GF-D8 (cell line): ENCODE measurements around the gene SH3RF1.

Experiments
- DNase-seq: peaks from one replicate; lab custom pipeline; 2025; lab: John Stamatoyannopoulos, UW

The SH3RF1 gene

DNA sequence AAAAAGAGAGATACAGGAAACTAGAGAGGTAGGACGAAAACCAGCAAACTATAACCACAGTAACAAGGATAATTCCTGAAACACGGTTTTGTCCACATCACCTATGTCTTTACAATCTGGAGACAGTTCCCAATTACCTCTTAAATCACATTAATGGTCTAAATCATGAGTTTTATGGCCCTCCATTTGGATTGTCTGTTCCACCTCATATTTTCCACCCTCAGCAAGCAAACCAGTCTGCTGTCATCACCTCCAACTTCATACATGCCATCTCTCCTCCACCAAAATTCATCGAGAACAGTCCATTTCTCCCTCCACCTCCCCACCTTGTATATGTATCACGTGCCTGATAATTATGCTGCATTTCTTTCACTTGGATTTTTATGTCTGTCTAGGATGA is 107.3 kb downstream of the SH3RF1 start:
- DNase-seq: no peak

DNA sequence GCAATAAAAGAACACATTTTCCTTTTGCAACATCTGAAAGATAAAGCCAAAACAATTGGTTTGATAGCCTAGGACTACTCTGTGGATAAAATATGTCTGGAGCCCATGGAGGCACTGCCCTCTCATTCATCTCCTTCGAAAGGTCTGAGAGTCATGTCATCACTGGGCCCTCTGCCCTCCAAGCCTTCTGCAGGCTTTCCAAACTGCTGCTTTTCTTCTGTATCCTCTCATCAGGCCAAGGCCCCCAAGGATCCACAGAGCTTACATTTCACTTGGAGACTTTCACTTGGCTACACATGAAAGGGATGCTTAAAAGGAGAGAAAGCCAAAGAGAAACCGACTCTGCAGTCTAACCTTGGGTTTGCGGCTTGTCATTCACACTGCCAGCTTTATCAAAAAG is 109.9 kb downstream of the SH3RF1 start:
- DNase-seq: no peak

- DNase-seq: no peak
Measured at GRCh38 chr4:169159624-169160171, 111.1 kb downstream of the SH3RF1 start.

GRCh38 chr4:169158861-169159260 is 111.9 kb downstream of the SH3RF1 start:
- no peak for DNase-seq

DNA sequence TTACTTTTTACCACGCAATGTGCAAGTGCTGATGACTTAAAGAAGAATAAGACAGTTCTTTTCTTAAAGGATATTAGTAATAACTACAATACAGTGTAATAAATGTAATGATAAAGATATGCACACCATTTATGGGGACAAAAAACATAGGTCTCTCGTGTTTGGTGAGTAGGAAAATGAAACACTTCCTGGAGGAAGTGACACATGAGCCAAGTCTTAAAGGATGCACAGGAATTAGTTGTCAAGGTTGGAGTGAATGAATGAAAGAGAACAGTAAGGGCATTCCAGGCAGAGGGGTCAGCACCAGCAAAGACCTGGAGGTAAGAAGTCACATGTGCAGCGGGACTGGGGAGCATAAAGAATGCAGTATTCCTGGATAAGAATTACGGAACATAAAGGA is 112.7 kb downstream of the SH3RF1 start:
- DNase-seq: no peak

GRCh38 chr4:169156392-169156791 is 114.4 kb downstream of the SH3RF1 start:
- DNase-seq: no peak

DNA sequence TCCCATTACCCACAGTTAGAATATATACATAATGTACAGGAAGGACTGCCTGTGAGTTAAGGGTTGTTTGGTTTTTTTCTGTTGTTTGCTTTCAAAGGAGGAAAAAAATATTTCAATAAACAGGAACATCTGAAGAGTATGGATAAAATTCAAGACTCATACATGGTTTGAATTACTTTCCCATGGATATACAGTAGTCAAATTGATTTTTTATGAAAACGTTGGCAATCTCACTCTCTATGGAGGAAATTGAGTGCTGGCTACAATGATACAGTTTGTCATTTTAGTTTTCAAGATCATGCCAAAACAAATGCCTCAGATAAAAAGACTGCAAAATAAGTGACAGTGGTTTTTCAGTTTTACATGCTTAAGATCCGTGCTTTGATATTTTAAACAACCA is 116.6 kb downstream of the SH3RF1 start:
- DNase-seq: no peak

DNA sequence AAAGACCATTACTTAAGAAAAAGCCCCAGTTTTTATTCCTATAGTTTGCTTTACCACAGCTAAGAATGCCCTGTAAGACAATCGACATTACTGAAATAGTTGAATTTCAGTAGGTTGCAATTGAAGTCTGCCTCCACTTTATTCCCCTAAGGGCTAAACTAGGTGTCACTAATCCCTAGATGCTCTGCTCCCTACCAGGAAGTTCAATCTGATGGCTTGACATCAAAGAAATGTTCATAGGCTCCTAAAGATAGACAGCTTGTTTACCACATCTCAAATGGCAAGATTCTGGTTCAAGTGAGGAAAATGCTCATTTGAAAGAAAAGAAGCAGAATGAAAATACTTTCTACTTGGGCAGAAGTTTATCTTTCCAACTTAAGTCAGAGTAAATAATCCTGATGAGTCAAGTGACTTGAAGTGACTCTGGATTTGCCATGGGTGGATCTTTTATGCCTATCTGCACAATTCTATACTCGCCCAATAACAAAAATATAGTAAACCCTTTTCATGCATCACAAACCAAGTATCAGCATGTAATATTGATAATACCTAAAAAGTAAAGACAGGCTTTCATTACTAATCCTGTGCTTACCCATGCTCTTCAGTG is 117.2 kb downstream of the SH3RF1 start:
- no peak for DNase-seq

GRCh38 chr4:169152899-169153298 is 117.9 kb downstream of the SH3RF1 start:
- no peak for DNase-seq

- DNase-seq: no peak
Measured at GRCh38 chr4:169152098-169152497, 118.7 kb downstream of the SH3RF1 start.

DNA sequence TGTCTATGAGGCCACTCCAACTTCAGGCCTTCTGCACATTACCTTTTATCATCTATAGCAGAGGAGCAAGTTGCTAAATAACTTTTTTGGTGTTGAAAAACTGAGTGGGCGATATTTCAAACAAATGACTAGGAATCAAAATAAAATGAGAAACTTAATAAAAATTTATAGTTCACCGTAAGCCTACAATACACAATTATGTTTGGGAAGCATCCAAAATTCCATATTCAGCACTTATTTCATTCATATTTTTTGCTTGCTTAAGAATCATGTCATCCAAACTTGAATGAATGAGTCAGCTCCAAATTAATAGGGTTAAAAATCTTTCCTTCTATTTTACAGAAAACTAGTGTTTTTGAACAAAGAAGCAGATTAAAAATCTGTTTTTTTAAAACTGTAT is 119.1 kb downstream of the SH3RF1 start:
- no peak for DNase-seq

- no peak for DNase-seq
Measured at GRCh38 chr4:169150806-169151205, 120.0 kb downstream of the SH3RF1 start.

DNA sequence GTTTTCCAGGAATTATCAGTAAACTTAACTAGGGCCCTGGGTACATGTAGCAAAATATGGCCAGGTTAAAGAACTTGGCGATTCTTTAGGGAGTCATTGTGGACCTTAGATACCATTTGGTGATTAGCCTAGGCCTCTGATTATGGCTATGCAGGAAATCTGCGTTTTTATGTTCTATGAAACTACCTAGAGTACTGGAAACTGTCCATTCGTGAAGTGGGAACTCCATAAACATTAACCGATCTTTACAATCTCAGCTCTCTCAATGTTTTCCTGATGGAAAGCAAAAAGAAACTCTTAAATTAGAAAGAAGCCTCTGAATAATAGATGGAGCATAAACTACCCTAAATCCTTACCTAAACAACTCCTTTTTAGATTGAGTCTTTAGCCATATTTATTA is 121.9 kb downstream of the SH3RF1 start:
- DNase-seq: no peak

DNA sequence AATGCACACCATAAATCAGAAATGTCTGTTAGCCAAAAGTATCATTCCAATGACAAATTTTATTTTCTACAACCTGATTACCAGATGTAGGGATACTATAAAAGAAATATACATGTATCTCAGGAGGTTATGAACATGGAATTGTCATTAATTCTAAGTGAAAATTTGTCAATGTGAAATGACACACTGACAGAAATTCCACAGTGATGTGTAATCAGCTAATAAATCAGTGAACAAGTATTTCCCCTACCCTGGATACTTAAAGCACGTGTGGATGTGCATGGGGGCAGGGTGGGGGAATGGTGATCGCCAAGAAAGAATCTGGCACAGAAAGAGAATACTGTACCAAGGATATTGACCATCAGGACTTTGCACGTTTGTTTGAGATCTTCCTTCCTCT is 123.6 kb downstream of the SH3RF1 start:
- DNase-seq: no peak

DNA sequence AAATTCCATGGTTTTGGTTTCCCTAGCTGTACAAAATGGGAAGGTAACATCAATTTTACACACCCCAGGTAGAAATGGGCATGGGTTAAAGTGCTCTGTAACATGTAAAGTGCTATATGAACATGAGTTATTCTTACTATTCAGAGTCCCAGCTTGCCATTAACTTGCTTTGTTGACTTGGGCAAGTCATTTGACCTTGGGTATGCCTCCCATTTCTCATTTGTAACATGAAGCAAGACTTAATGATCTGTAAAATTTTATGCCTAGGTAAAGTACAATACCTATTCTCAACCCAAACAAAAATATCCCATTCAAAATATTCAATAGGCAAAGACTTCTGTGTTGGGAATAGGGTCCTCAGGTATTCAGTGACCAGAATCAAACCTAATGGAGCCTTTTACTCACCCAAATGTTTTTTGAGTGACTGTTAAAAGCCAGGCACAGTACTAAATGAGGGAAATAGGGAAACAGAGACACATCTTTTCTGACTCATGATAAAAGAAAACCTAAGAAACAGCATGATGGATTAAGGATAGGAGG is 126.6 kb downstream of the SH3RF1 start:
- no peak for DNase-seq

DNA sequence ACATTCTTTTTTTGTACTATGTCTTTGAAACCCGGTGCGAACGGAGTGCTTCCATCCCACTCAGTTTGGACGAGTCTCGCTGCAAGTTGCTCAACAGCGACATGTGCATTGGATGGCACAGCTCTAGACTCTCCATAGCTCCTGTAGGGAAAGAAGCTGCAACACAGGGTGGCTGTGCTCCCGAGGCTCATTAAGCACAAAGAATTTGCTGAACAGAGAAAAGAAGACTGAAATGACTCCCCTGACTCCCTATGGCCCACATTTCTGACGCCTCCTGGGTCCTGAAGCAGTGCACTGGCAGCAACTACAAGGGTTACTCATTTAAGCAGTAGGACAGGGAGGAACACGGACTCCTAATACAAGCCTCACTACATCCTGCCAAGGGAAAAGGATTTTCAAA is 127.4 kb downstream of the SH3RF1 start:
- no peak for DNase-seq

GRCh38 chr4:169142906-169143305 is 127.8 kb downstream of the SH3RF1 start:
- DNase-seq: no peak

DNA sequence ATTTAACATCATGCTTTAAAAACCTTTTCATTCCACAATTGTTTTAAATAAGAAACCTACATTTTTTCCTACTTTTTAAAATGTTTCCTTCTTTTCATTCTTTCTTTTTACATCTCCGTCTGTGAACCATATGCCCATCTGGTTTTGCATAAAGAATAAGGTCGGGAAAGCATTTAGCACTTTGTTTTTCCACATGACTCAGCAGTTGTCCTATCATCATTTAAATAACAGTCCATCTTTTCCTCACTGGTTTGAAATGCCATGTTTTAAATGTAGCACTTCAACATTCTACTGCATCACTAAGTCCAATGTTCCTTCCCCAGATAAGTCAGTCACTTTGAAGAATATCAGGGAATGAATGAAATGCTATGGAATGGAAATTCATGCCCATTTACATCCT is 128.4 kb downstream of the SH3RF1 start:
- DNase-seq: no peak

DNA sequence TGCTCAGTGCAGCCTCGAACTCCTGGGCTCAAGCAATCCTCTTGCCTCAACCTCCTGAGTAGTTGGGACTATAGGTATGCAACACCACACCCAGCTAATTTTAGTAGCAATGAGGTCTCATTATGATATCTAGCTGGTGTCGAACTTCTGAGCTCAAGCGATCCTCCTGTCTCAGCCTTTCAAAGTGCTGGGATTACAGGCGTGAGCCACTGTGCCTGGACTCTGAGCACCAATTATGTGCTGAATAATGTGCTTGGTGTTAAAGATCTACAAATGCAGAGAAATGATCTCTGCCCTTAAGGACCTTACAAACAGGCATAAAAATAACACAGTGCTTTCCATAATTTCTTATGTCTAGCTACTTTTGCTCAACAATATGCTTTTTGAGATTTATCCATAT is 131.7 kb downstream of the SH3RF1 start:
- no peak for DNase-seq

- no peak for DNase-seq
Measured at GRCh38 chr4:169137558-169137920, 133.2 kb downstream of the SH3RF1 start.

GRCh38 chr4:169136796-169137557 is 133.8 kb downstream of the SH3RF1 start:
- DNase-seq: no peak

DNA sequence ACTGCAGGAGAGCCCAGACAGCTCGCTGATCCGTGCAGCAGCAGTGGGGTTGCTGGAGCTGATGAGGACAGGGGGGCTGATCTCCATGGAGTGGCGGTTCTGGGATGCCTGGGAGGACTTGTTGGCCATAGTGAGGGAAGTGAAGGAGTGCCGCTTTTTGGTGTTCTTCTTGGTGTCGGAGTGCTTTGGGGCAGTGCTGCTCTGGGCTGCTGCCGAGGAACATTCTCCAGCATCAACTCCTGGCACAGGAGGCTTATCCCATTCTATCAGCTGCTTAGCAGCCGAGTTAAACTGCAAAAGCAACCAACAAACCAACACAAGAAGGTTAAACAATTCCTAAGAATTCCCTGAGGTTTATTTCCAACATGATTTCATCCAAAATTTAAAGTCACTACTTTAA is 134.4 kb downstream of the SH3RF1 start:
- no peak for DNase-seq

- no peak for DNase-seq
Measured at GRCh38 chr4:169135776-169136175, 135.0 kb downstream of the SH3RF1 start.
